NCI-H2107 (cell line): ENCODE data around the gene KIF21A.

Source experiments
- DNase-seq: peaks from one replicate; lab custom pipeline; 2025; lab: John Stamatoyannopoulos, UW

KIF21A gene

DNA sequence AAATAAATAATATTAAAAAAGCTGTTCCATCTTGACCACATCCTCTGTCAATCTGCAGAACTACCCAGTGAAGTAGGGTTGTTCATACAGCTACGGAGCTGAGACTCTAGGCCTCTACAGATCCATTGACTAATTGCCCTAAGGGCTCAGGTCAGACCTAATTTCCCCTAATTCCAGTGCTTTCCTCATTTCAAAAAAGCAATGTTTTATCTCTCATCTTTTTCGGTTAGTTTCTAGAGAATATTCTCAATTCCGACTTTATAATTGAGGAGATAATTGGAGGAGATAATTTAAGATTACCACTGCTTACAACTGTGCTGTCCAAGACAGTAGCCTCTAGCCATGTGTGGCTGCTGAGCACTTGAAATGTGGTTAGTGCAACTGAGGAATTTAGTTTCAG is 167.1 kb downstream of the KIF21A start:
- no peak for DNase-seq

DNA sequence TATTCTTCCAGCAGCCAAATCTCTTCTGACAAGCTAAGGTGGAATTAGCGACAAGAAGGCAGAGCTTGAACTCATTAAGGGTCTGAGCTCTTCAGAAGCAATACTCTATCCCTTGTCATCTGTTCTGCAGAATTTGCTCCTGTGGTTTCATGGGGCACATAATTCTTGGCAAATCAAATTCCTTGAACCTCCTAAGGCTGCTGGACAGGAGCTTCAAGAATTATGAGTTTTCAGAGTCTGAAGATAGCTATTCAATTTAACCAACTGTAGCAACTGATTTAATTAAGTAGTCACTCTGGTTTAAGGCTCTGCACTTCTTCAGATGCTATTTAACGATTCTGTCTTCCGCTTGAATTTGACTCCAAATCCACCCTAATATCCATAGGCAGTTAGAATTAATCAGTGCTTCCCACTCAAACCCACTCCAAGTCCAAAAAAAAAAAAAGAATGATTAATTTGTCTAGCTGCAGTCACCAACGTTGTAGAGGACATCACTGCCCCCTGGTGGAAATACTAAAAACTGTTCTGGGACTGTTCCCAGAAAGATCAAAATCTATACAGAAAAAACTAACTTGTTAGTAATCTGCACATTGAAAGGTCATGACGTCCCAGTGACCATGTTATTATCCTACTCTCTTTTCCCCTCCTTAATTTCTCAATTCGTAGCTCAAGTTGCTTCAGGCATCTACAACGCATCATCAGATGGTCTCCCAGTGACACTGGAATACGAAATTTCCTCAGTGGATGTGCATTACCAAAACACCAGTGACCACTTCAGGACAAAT is 169.9 kb downstream of the KIF21A start:
- DNase-seq, result no peak

DNA sequence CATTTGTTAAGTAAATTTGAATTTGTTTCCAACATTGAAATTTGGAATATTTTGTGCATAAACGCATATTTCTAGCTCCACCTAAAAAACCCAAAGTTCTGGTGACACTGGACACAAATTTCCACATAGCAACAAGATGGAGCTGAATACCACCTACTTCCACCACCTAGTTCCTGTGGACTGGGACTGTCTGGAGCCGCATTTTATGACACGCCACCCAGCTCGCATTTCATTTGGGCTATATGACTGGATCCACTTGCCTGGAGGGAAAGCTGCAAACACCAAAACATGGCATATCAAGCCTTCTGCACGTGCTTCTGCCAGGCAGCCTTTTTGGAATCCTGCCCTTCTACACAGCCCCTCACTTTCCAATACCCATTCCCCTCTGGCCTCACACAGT is 173.4 kb downstream of the KIF21A start:
- no peak for DNase-seq

DNA sequence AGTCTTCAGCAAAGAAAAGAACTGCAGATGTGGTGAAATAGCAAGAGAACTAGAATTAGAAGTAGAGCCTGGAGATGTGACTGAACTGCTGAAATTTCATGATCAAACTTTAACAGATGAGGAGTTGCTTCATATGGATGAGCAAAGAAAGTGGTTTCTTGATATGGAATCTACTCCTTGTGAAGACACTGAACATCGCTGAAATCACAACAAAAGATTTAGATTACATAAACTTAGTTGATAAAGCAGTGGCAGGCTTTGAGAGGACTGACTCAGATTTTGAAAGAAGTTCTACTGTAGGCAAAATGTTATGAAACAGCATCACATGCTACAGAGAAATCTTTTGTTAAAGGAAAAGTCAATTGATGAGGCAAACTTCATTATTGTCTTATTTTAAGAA is 175.0 kb downstream of the KIF21A start:
- no peak for DNase-seq

DNA sequence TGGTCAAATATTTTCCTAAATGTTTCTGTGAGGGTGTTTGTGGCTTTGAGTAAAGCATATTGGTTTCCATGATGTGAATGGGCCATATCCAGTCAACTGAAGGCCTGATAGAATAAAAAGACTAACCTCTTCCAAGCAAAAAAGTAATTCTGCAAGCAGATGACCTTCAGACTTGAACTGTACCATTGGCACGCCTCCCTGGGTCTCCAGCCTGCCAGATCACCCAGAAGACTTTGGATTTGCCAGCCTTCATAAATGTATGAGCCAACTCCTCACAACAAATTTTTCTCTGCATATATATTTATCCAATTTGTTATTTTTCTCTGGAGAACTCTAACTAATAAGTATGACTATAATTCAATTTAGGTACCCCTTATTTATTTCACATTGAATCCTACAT is 190.3 kb downstream of the KIF21A start:
- DNase-seq, result no peak
